ENCODE measurements around the gene KIF16B. TPM values are rescaled to one million over a fixed set of nuclear protein-coding genes. Genes with fewer than 3 reads are reported as not detected.

KIF16B gene
- total RNA-seq, 1 experiment from 2014 or later = 7.0 TPM

- Histone ChIP-seq H4K20me1 (ENCODE audit: insufficient read depth) (no peaks in the 10 kb centered on the region), H3K4me2 (ENCODE audit: low read length) (no peak overlapping the region), H3K4me1 (ENCODE audit: control insufficient read depth in 1 of 2, insufficient read depth in 2 of 2, low read length in 2 of 2) (no peaks in the 10 kb centered on the region), H3K4me3 (replicated peaks in 1 of 2; ENCODE audit: low read depth in 1 of 2, low read length in 2 of 2) (no peak overlapping the region), H2AFZ (ENCODE audit: low read depth, low read length, poor library complexity, severe bottlenecking) (no peak overlapping the region), H3K79me2 (ENCODE audit: insufficient read depth, low read length) (no peaks in the 10 kb centered on the region), H3K27me3 (ENCODE audit: insufficient read depth, low read length) (no peaks in the 10 kb centered on the region), H3K9me2 (ENCODE audit: insufficient read depth) (no peaks in the 10 kb centered on the region), H3K27ac (ENCODE audit: low read depth, low read length) (no peak overlapping the region), H3K9me3 (ENCODE audit: control insufficient read depth in 1 of 2, insufficient read depth in 1 of 2, low read depth in 1 of 2, low read length in 2 of 2) (no peaks in the 10 kb centered on the region), H3K36me3 (ENCODE audit: control insufficient read depth in 1 of 2, insufficient read depth in 2 of 2, low read length in 2 of 2) (no peaks in the 10 kb centered on the region), H3K9ac (ENCODE audit: low read length) (no peak overlapping the region)
- POLR2A ChIA-PET = no interaction called here
- CTCF ChIA-PET = no interaction called here
- BruUV-seq (replicated peaks) = no TSS peak
- RAD21 ChIA-PET (ENCODE audit: low non-redundant PET in 1 of 2, low total read pairs in 2 of 2, uncharacterized antibody in 2 of 2, unreplicated experiment in 2 of 2) = no interaction called here
- intact Hi-C loops (cut with micrococcal nuclease) = no loop called here
- ATAC-seq (no peak), DNase-seq (ENCODE audit: low read depth, low spot score) (no peak)
- TF ChIP-seq EZH2 (IDR thresholded peaks at IDR 0.05) (no peak), EGR1 (IDR thresholded peaks at IDR 0.05; ENCODE audit: low read depth) (no peak), SIN3A (IDR thresholded peaks at IDR 0.05; ENCODE audit: low read depth) (no peak), YY1 (IDR thresholded peaks at IDR 0.05; ENCODE audit: extremely low read depth, insufficient replicate concordance, low read depth, low read length) (no peak), POLR2A (IDR thresholded peaks at IDR 0.05; ENCODE audit: borderline replicate concordance, extremely low read depth, insufficient read depth, insufficient read length) (no peak), ELF1 (IDR thresholded peaks at IDR 0.05; ENCODE audit: borderline replicate concordance, low read depth) (no peak), ZFX (IDR thresholded peaks at IDR 0.05) (no peak), SRF (IDR thresholded peaks at IDR 0.05; ENCODE audit: low read depth) (no peak), CBX3 (IDR thresholded peaks at IDR 0.05; ENCODE audit: low read depth) (no peak), REST (IDR thresholded peaks at IDR 0.05; ENCODE audit: low read depth) (no peak), TCF7L2 (IDR thresholded peaks at IDR 0.05; ENCODE audit: borderline replicate concordance, extremely low read depth, insufficient read depth, insufficient read length) (no peak), FOSL1 (IDR thresholded peaks at IDR 0.05; ENCODE audit: low read depth) (no peak), JUND (IDR thresholded peaks at IDR 0.05) (no peak), ZNF274 (IDR thresholded peaks at IDR 0.05; ENCODE audit: low read depth, low read length) (no peak)
- TF ChIP-seq, protein P1, sequence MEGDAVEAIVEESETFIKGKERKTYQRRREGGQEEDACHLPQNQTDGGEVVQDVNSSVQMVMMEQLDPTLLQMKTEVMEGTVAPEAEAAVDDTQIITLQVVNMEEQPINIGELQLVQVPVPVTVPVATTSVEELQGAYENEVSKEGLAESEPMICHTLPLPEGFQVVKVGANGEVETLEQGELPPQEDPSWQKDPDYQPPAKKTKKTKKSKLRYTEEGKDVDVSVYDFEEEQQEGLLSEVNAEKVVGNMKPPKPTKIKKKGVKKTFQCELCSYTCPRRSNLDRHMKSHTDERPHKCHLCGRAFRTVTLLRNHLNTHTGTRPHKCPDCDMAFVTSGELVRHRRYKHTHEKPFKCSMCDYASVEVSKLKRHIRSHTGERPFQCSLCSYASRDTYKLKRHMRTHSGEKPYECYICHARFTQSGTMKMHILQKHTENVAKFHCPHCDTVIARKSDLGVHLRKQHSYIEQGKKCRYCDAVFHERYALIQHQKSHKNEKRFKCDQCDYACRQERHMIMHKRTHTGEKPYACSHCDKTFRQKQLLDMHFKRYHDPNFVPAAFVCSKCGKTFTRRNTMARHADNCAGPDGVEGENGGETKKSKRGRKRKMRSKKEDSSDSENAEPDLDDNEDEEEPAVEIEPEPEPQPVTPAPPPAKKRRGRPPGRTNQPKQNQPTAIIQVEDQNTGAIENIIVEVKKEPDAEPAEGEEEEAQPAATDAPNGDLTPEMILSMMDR (IDR thresholded peaks at IDR 0.05 in 2 of 3, conservative IDR thresholded peaks at IDR 0.05 in 1 of 3; ENCODE audit: borderline replicate concordance in 1 of 3, insufficient read depth in 1 of 3, low read depth in 2 of 3, low read length in 2 of 3) = no peak
Measured at GRCh38 chr20:16587066-16587465, 13.8 kb upstream of the KIF16B start.
